ENCODE results near the gene EXO1.

The EXO1 gene

GRCh38 chr1:241837416-241837815 is 10.6 kb upstream of the EXO1 start:
- DNase-seq (ENCODE audit: extremely low read depth, low read depth), result no peak
- TF ChIP-seq, protein P1, sequence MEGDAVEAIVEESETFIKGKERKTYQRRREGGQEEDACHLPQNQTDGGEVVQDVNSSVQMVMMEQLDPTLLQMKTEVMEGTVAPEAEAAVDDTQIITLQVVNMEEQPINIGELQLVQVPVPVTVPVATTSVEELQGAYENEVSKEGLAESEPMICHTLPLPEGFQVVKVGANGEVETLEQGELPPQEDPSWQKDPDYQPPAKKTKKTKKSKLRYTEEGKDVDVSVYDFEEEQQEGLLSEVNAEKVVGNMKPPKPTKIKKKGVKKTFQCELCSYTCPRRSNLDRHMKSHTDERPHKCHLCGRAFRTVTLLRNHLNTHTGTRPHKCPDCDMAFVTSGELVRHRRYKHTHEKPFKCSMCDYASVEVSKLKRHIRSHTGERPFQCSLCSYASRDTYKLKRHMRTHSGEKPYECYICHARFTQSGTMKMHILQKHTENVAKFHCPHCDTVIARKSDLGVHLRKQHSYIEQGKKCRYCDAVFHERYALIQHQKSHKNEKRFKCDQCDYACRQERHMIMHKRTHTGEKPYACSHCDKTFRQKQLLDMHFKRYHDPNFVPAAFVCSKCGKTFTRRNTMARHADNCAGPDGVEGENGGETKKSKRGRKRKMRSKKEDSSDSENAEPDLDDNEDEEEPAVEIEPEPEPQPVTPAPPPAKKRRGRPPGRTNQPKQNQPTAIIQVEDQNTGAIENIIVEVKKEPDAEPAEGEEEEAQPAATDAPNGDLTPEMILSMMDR (IDR thresholded peaks at IDR 0.05; ENCODE audit: low read depth, low read length), result no peak

DNA sequence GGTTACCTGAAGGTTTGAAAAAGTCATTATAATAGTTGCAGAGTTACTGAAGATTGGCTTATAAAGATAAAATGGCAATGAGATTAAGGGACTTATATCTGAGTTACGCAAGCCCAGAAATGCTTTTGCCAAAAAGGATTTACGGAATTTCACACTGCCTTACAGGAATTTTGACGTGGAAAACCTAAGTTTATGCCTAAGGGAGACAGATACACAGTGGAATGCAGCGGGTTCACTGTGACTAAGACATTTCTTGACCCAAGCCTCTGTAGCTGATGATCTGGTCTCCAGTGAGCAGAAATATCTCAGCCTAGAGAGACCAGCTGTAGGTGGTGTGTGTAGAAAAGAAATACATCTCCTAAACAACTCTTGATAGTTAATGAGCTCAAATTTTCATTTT is 10.1 kb upstream of the EXO1 start:
- TF ChIP-seq, protein P1 (IDR thresholded peaks at IDR 0.05; ENCODE audit: low read depth, low read length), result no peak
- peak; percentile 67 for DNase-seq (ENCODE audit: extremely low read depth, low read depth)

DNA sequence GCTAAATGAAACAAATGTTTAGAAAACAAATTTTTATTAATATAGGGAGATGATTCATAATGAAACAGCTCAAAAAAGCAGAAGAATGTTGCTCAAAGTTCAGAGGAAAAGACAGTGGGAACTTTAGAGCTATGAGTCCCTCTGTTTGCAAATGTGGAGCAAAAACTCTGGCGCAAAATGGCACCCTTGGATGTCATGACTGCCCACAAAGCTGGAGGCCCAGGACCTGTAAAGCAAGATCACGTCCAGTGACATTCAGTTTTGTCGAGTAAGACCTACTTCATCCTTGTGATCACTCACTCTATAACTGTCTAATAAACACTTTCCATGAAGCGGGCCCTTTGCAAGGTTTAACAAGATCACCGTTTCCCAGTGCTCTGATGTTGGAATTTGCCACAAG is 9.1 kb upstream of the EXO1 start:
- DNase-seq (ENCODE audit: extremely low read depth, low read depth), result no peak
- TF ChIP-seq, protein P1 (IDR thresholded peaks at IDR 0.05; ENCODE audit: low read depth, low read length), result no peak

DNA sequence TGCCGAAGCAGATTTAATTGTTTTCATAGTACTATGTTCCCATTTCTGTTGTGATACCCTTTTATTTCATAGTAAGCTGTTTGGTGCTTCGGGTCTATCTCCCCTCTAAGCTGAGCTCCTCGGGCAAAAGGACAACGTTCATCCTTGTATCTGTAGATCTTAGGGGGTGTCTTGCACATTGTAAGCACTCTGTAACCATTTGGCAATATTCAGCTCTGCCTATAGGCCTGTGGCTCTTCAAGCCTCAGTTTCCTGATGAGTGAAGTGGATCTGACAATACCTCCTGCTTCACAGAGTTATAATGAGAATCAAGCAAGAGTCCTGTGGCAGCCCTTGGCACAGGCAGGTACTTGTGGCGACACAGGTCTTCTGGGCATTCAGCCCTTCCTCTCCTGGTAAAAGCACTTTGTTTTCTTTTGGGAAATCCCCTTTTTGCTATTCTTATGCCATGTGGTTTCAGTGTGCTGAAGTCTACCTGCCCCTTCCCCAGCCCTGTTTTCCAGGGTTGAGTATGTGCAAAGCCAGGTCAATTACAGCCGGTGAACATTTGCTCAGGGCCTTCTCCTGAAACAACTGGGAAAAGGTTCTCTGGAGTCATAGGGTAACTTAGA is 8.5 kb upstream of the EXO1 start:
- no peak for DNase-seq (ENCODE audit: extremely low read depth, low read depth)
- TF ChIP-seq, protein P1 (IDR thresholded peaks at IDR 0.05; ENCODE audit: low read depth, low read length), result no peak

DNA sequence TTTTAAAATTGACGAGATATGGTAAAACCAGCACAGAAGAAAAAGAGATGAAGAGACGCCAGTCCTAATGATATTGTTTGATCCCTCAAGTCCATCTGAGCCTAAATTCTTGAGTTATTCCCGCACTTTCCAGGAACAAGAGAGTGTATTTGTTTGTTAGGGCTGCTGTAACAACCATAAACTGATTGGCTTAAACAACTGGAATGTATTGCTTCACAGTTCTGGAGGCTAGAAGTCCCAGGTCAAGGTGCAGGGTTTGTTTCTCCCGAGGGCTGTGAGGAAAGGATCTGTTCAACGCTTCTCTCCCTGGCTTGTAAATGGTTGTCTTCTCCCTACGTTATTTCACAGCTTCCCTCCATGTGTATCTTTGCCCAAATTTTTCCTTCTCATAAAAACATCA is 7.8 kb upstream of the EXO1 start:
- no peak for DNase-seq (ENCODE audit: extremely low read depth, low read depth)
- TF ChIP-seq, protein P1 (IDR thresholded peaks at IDR 0.05; ENCODE audit: low read depth, low read length), result no peak

DNA sequence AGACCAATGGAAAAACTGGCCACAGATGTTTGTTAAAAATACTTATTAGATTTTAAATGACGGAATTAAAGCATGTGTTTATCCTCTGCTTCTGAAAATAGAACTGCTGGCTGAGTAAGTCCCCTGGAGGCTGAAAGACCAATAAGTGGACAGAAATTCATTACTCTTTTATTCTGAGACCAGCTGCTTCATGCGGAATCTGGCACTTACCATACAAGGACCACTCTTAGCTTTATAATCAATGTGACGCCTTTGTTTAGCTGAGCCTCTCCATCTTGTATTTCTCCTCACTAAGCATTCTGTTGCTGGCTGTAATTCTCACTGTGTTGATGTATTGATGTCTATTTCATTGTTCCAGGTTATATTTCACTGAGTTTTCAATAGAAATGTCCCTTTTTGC is 6.3 kb upstream of the EXO1 start:
- TF ChIP-seq, protein P1 (IDR thresholded peaks at IDR 0.05; ENCODE audit: low read depth, low read length), result no peak
- DNase-seq (ENCODE audit: extremely low read depth, low read depth), result no peak

DNA sequence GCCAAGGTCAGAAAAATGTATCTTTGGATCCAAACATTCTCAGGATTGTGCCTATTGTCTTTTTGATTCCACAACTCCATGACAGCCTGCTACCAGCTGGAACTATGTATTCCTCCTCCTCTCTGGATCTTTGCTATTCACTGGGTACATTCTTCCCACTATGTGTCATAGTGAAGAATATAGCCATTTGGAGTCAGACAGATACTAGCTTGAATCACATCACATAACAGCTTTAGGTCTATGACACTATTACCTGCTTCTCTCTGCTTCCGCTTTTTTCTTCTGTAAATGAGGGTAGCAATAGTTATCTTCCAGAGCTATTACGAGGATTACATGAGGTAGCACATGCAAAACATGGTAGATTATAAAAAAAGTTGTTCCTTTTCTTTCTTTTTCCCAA is 5.4 kb upstream of the EXO1 start:
- DNase-seq (ENCODE audit: extremely low read depth, low read depth), result no peak
- TF ChIP-seq, protein P1 (IDR thresholded peaks at IDR 0.05; ENCODE audit: low read depth, low read length), result no peak
